Vagina (tissue), 2 donors: ENCODE results near the gene RASA2. TPM values are rescaled to one million over a fixed set of nuclear protein-coding genes. Genes with fewer than 3 reads are reported as not detected.

Source experiments
- DNase-seq, 2 donors: peaks; one replicate each; pipeline ENCODE4 v3.0.0-alpha.2; 2017; ENCODE audit errors: extremely low spot score in 2 of 2
- H3K27ac ChIP-seq: fragments of 200-600 bp; sonication (generic); one replicate; pipeline ENCODE4 v1.5.1; 2019
- H3K27me3 ChIP-seq: fragments of 200-600 bp; sonication (generic); one replicate; pipeline ENCODE4 v1.5.1; 2019
- H3K36me3 ChIP-seq, 2 donors: fragments of 200-600 bp; sonication (generic); one replicate each; pipeline ENCODE4 v1.5.1; 2017 to 2019
- H3K4me1 ChIP-seq: fragments of 200-600 bp; sonication (generic); one replicate; pipeline ENCODE4 v1.5.1; 2019
- H3K4me3 ChIP-seq, 2 donors: fragments of 200-600 bp; sonication (generic); 1 replicate in 1 of 2; 2 replicates in 1 of 2; pipeline ENCODE4 v1.5.1; 2016 to 2019
- H3K9me3 ChIP-seq: fragments of 200-600 bp; sonication (generic); one replicate; pipeline ENCODE4 v1.5.1; 2019
- CTCF ChIP-seq, 3 experiments: fragments of 450-650 bp in 2 of 3; fragments of 200-600 bp in 1 of 3; sonication (generic) in 1 of 3; IDR thresholded peaks; one replicate each; pipeline ENCODE4 v1.5.1; 2017 to 2019; ENCODE audit warnings: antibody characterized with exemption in 3 of 3, mild to moderate bottlenecking in 2 of 3, moderate library complexity in 2 of 3
- POLR2A ChIP-seq, 2 donors: fragments of 450-650 bp; IDR thresholded peaks; one replicate each; pipeline ENCODE4 v1.6.1; 2017; ENCODE audit warnings: antibody characterized with exemption in 2 of 2, mild to moderate bottlenecking in 2 of 2, moderate library complexity in 2 of 2
- POLR2AphosphoS5 ChIP-seq, 2 donors: sonication (generic); formaldehyde crosslinking; IDR thresholded peaks; one replicate each; pipeline ENCODE4 v1.9.0; 2017; ENCODE audit warnings: antibody characterized with exemption in 2 of 2, mild to moderate bottlenecking in 2 of 2, low read depth in 1 of 2; ENCODE audit not compliant: insufficient read depth in 1 of 2
- intact Hi-C: fragments of 100-400 bp; cut with DNase I; formaldehyde crosslinking; loops from one replicate; pipeline ENCODE4 v1.15.1; 2023
- total RNA-seq: library from RNA; depleted of rRNA; stranded (reverse); fragments of >200 nt; gene quantifications from one replicate; pipeline ENCODE4 v1.2.3, GENCODE V29; 2016

The RASA2 gene
- total RNA-seq, 1 donor from 2014 or later, result 18.4 TPM

- intact Hi-C loops, result no loop called here
- DNase-seq, result no peak
- TF ChIP-seq CTCF (IDR thresholded peaks at IDR 0.05) (no peak), POLR2AphosphoS5 (IDR thresholded peaks at IDR 0.05; ENCODE audit: insufficient read depth in 1 of 2, low read depth in 1 of 2) (no peak), POLR2A (IDR thresholded peaks at IDR 0.05) (no peak)
- no peak overlapping the region for H3K4me3 ChIP-seq
- H3K27me3 ChIP-seq, result no peaks in the 10 kb centered on the region
- no peaks in the 10 kb centered on the region for H3K9me3 ChIP-seq
- no peak overlapping the region for H3K27ac ChIP-seq
- H3K4me1 ChIP-seq, result no peaks in the 10 kb centered on the region
- H3K36me3 ChIP-seq, result peaks cover 0 to 19% of the 10 kb centered on the region in 2 donors
Observed at GRCh38 chr3:141600331-141600730, 113.5 kb downstream of the RASA2 start.

- intact Hi-C loops, result no loop called here
- H3K36me3 ChIP-seq, result peaks cover 0 to 14% of the 10 kb centered on the region in 2 donors
- H3K4me1 ChIP-seq, result no peaks in the 10 kb centered on the region
- TF ChIP-seq CTCF (IDR thresholded peaks at IDR 0.05) (no peak), POLR2AphosphoS5 (IDR thresholded peaks at IDR 0.05; ENCODE audit: insufficient read depth in 1 of 2, low read depth in 1 of 2) (no peak), POLR2A (IDR thresholded peaks at IDR 0.05) (no peak)
- no peak for DNase-seq
- no peaks in the 10 kb centered on the region for H3K27me3 ChIP-seq
- no peaks in the 10 kb centered on the region for H3K9me3 ChIP-seq
- H3K27ac ChIP-seq, result no peak overlapping the region
- no peak overlapping the region for H3K4me3 ChIP-seq
Observed at GRCh38 chr3:141602706-141603105, 115.9 kb downstream of the RASA2 start.

GRCh38 chr3:141603473-141604035 is 116.7 kb downstream of the RASA2 start:
- TF ChIP-seq CTCF (IDR thresholded peaks at IDR 0.05) (no peak), POLR2AphosphoS5 (IDR thresholded peaks at IDR 0.05; ENCODE audit: insufficient read depth in 1 of 2, low read depth in 1 of 2) (no peak), POLR2A (IDR thresholded peaks at IDR 0.05) (no peak)
- intact Hi-C loops, result no loop called here
- Histone ChIP-seq H3K36me3 (peaks cover 0 to 21% of the 10 kb centered on the region in 2 donors), H3K4me3 (no peak overlapping the region), H3K9me3 (no peaks in the 10 kb centered on the region), H3K4me1 (no peaks in the 10 kb centered on the region), H3K27me3 (no peaks in the 10 kb centered on the region), H3K27ac (no peak overlapping the region)
- no peak for DNase-seq

- H3K27me3 ChIP-seq, result no peaks in the 10 kb centered on the region
- no peaks in the 10 kb centered on the region for H3K4me1 ChIP-seq
- H3K4me3 ChIP-seq, result no peak overlapping the region
- TF ChIP-seq CTCF (IDR thresholded peaks at IDR 0.05), result no peak
- TF ChIP-seq POLR2AphosphoS5 (IDR thresholded peaks at IDR 0.05; ENCODE audit: insufficient read depth in 1 of 2, low read depth in 1 of 2), result no peak
- TF ChIP-seq POLR2A (IDR thresholded peaks at IDR 0.05), result no peak
- intact Hi-C loops, result no loop called here
- H3K9me3 ChIP-seq, result no peaks in the 10 kb centered on the region
- DNase-seq, result no peak
- no peak overlapping the region for H3K27ac ChIP-seq
- peaks cover 0 to 29% of the 10 kb centered on the region in 2 donors for H3K36me3 ChIP-seq
Observed at GRCh38 chr3:141605883-141606282, 119.1 kb downstream of the RASA2 start.

- no peaks in the 10 kb centered on the region for H3K4me1 ChIP-seq
- no peak overlapping the region for H3K27ac ChIP-seq
- H3K27me3 ChIP-seq, result no peaks in the 10 kb centered on the region
- DNase-seq, result no peak
- peaks cover 0 to 42% of the 10 kb centered on the region in 2 donors for H3K36me3 ChIP-seq
- H3K4me3 ChIP-seq, result no peak overlapping the region
- H3K9me3 ChIP-seq, result no peaks in the 10 kb centered on the region
- no peak for TF ChIP-seq POLR2A (IDR thresholded peaks at IDR 0.05)
- TF ChIP-seq CTCF (IDR thresholded peaks at IDR 0.05), result no peak
- TF ChIP-seq POLR2AphosphoS5 (IDR thresholded peaks at IDR 0.05; ENCODE audit: insufficient read depth in 1 of 2, low read depth in 1 of 2), result no peak
- intact Hi-C loops, result no loop called here
Observed at GRCh38 chr3:141608438-141608837, 121.6 kb downstream of the RASA2 start.
